Measurements from ENCODE around the gene CASQ1. TPM values are rescaled to one million over a fixed set of nuclear protein-coding genes. Genes with fewer than 3 reads are reported as not detected.

The CASQ1 gene
- total RNA-seq, 2 donors from 2014 or later: not detected

DNA sequence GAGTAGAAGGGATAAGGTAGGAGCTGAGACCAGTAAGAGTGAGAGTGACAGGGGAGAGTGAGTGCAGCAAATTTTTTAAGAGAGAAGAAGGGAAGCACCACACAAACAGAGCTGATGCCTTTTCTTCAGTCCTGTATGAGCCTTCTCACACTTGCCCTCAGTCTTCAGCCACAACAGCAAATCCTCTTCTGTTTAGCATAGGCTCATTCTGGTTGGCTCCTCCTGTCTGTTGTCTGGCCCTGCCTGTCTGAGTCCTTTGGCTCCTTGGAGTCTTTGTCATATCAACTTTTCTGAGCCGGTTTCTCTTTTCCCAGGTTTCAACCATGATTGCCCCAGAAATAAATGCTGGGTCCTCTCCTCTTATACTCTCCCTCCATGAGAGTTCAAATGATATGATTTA is 12.7 kb upstream of the CASQ1 start:
- Histone ChIP-seq H3K27me3 (no peaks in the 10 kb centered on the region), H3K4me3 (no peak overlapping the region), H3K4me1 (no peaks in the 10 kb centered on the region), H3K36me3 (replicated peaks in 1 of 2; ENCODE audit: insufficient read depth in 1 of 2, low read depth in 2 of 2) (no peaks in the 10 kb centered on the region), H3K9me3 (no peaks in the 10 kb centered on the region), H3K27ac (no peak overlapping the region)
- ATAC-seq (no peak), DNase-seq (no peak)
- 90 to 94% methylated on average over 1 of the region's 1 CpG for WGBS, 2 donors
- TF ChIP-seq CTCF (IDR thresholded peaks at IDR 0.05) (no peak), POLR2A (IDR thresholded peaks at IDR 0.05) (no peak)
- intact Hi-C loops (cut with DNase I): no loop called here

DNA sequence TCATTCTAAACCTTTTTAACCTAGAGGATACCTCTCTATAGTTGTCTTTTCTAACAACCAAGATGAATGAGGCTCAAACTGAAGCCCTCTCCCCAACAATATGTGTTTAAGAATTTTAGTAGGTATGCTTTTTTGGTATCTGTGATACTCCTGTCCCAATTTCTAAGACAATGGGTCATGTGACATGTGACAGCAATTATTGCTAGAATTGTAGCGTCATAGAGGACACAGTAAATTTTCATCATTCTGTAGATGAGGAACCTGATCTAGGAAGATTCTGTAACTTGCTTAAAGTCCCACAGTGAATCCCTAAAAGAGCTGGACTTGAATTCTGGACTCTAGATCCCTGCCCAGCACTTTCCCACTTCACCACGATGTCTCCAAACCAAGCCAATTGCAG is 11.6 kb upstream of the CASQ1 start:
- ATAC-seq: no peak
- 59 to 66% methylated on average over 2 of the region's 2 CpGs for WGBS, 2 donors
- intact Hi-C loops (cut with DNase I): no loop called here

DNA sequence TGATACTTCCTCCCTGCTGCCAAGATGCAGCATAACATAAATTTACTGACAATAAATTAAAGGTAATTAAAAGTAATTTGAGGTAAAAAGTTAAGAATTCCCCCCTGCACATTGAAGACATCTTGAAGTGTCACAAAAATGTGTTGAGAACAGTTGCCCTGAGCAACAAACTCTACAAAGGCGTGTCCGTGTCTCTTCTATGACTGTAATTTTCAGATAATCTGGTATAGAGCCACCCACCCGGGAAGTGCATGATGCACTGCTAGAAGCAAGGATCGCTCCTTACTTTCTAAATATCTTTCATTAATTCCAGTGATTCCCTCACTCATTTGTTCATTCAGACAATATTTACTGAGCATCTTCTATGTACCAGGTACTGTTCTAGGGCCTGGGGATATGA is 11.0 kb upstream of the CASQ1 start:
- Histone ChIP-seq H3K27ac (no peak overlapping the region), H3K4me3 (no peak overlapping the region), H3K36me3 (replicated peaks in 1 of 2; ENCODE audit: insufficient read depth in 1 of 2, low read depth in 2 of 2) (no peaks in the 10 kb centered on the region), H3K27me3 (no peaks in the 10 kb centered on the region), H3K9me3 (no peaks in the 10 kb centered on the region), H3K4me1 (no peaks in the 10 kb centered on the region)
- DNase-seq (no peak), ATAC-seq (no peak)
- 76 to 86% methylated on average over 4 of the region's 4 CpGs for WGBS, 2 donors
- TF ChIP-seq CTCF (IDR thresholded peaks at IDR 0.05): no peak
- no peak for TF ChIP-seq POLR2A (IDR thresholded peaks at IDR 0.05)
- intact Hi-C loops (cut with DNase I): no loop called here

More for the DNA sequence above, 11.6 kb upstream of the CASQ1 start:
- TF ChIP-seq CTCF (IDR thresholded peaks at IDR 0.05): no peak
- H3K4me1 ChIP-seq: no peaks in the 10 kb centered on the region
- no peak overlapping the region for H3K27ac ChIP-seq
- no peaks in the 10 kb centered on the region for H3K27me3 ChIP-seq
- H3K36me3 ChIP-seq (replicated peaks in 1 of 2; ENCODE audit: insufficient read depth in 1 of 2, low read depth in 2 of 2): no peaks in the 10 kb centered on the region
- DNase-seq: no peak
- H3K4me3 ChIP-seq: no peak overlapping the region
- H3K9me3 ChIP-seq: no peaks in the 10 kb centered on the region

GRCh38 chr1:160186246-160186645 is 4.1 kb upstream of the CASQ1 start:
- WGBS, 2 donors: 71 to 82% methylated on average over 7 of the region's 7 CpGs
- DNase-seq (no peak), ATAC-seq (no peak)
- intact Hi-C loops (cut with DNase I): no loop called here
- Histone ChIP-seq H3K27ac (no peak overlapping the region), H3K4me3 (no peak overlapping the region), H3K36me3 (replicated peaks in 1 of 2; ENCODE audit: insufficient read depth in 1 of 2, low read depth in 2 of 2) (no peaks in the 10 kb centered on the region), H3K4me1 (no peaks in the 10 kb centered on the region), H3K27me3 (no peaks in the 10 kb centered on the region), H3K9me3 (no peaks in the 10 kb centered on the region)
- TF ChIP-seq CTCF (IDR thresholded peaks at IDR 0.05) (no peak), POLR2A (IDR thresholded peaks at IDR 0.05) (no peak)

DNA sequence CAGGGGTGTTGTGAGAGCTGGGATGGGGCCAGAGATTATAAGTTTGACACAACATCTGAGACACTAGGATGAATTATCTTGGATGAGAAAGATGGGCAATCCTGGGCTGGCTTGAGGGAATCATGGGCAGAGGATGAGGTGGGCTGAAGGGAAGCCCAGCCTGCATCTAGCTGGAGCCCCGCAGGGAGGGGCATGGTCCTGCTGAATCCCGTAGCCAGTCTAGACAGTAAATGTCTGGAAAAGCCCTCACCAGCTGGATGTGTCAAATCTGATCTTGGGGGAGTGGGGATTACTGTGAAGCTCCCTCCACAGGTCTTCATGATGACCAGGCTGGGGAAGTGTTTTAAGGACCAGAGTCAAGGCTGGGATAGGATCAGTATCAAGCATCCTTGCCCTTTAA is 3.6 kb upstream of the CASQ1 start:
- WGBS, 2 donors: 55 to 73% methylated on average over 2 of the region's 2 CpGs
- H3K9me3 ChIP-seq: no peaks in the 10 kb centered on the region
- ATAC-seq (no peak), DNase-seq (no peak)
- no peak overlapping the region for H3K4me3 ChIP-seq
- no peaks in the 10 kb centered on the region for H3K27me3 ChIP-seq
- H3K27ac ChIP-seq: no peak overlapping the region
- H3K4me1 ChIP-seq: no peaks in the 10 kb centered on the region
- intact Hi-C loops (cut with DNase I): no loop called here
- no peaks in the 10 kb centered on the region for H3K36me3 ChIP-seq (replicated peaks in 1 of 2; ENCODE audit: insufficient read depth in 1 of 2, low read depth in 2 of 2)
- TF ChIP-seq POLR2A (IDR thresholded peaks at IDR 0.05) (no peak), CTCF (IDR thresholded peaks at IDR 0.05) (no peak)

Data from body of pancreas (tissue), 4 donors.